Thoracic aorta (tissue), 2 donors: ENCODE measurements around the gene OTUD7B. TPM values are rescaled to one million over a fixed set of nuclear protein-coding genes. Genes with fewer than 3 reads are reported as not detected.

Experiments used
- ATAC-seq: fragments of 150-250 bp; one replicate; pipeline ENCODE4 v1.8.0; 2017; ENCODE audit warnings: low read depth; ENCODE audit not compliant: insufficient number of reproducible peaks, low FRiP score
- DNase-seq: peaks from one replicate; pipeline ENCODE4 v3.0.0-alpha.2; 2020; ENCODE audit warnings: low spot score
- H3K27ac ChIP-seq, 2 donors: fragments of 200-600 bp; sonication (generic); 1 replicate in 1 of 2; 2 replicates in 1 of 2; pipeline ENCODE4 v1.5.1; 2016; ENCODE audit warnings: mild to moderate bottlenecking in 2 of 2, moderate library complexity in 2 of 2
- H3K27me3 ChIP-seq: fragments of 200-600 bp; sonication (generic); replicated peaks from 2 replicates; pipeline ENCODE4 v1.6.0; 2016; ENCODE audit warnings: mild to moderate bottlenecking; ENCODE audit not compliant: insufficient read depth
- H3K36me3 ChIP-seq: fragments of 200-600 bp; sonication (generic); one replicate; pipeline ENCODE4 v1.5.1; 2016
- H3K4me1 ChIP-seq, 2 donors: fragments of 200-600 bp; sonication (generic); 1 replicate in 1 of 2; 2 replicates in 1 of 2; pipeline versions ENCODE4 v1.5.1 to v1.6.0; 2016; ENCODE audit warnings: low read depth in 2 of 2, mild to moderate bottlenecking in 1 of 2; ENCODE audit not compliant: control insufficient read depth in 1 of 2
- H3K4me3 ChIP-seq: fragments of 200-600 bp; sonication (generic); 2 replicates; pipeline ENCODE4 v1.5.1; 2016; ENCODE audit warnings: mild to moderate bottlenecking
- H3K9me3 ChIP-seq: fragments of 200-600 bp; sonication (generic); 2 replicates; pipeline ENCODE4 v1.5.1; 2016
- total RNA-seq, 2 donors: library from RNA; depleted of rRNA; stranded (reverse); fragments of >200 nt; gene quantifications; one replicate each; pipeline versions ENCODE4 v1.1.0 to v1.2.3, GENCODE V29; 2016
- TF ChIP-seq, protein P1 (sequence below): fragments of 200-600 bp; sonication (generic); IDR thresholded peaks from one replicate; pipeline ENCODE4 v1.5.1; 2019; ENCODE audit warnings: antibody characterized with exemption

OTUD7B gene
- total RNA-seq, 2 donors from 2014 or later, result 29.9 to 30.6 TPM

DNA sequence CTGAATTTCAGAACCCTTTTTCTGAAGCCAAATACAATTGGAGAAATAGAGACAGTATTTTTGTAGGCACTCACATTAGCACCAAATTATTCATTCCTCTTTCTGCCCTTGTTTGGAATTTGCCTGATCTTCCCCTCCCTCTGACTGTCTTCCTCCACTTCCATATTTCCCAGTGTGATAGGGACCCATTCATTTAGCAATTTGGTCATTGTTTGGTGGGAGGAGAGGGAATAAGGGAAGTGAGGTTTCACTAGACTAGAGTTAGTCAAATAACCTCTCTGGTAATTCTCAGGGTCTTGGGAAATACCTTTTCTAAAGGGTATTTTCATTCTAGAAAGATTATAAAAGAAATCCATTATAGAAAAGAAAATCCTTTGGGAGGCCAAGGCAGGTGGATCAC lies 42.9 kb downstream of the OTUD7B start:
- ATAC-seq, result no peak
- no peak overlapping the region for H3K27ac ChIP-seq
- no peak overlapping the region for H3K4me3 ChIP-seq
- peaks cover 0 to 21% of the 10 kb centered on the region in 2 donors for H3K4me1 ChIP-seq
- H3K9me3 ChIP-seq, result no peaks in the 10 kb centered on the region
- TF ChIP-seq, protein P1, sequence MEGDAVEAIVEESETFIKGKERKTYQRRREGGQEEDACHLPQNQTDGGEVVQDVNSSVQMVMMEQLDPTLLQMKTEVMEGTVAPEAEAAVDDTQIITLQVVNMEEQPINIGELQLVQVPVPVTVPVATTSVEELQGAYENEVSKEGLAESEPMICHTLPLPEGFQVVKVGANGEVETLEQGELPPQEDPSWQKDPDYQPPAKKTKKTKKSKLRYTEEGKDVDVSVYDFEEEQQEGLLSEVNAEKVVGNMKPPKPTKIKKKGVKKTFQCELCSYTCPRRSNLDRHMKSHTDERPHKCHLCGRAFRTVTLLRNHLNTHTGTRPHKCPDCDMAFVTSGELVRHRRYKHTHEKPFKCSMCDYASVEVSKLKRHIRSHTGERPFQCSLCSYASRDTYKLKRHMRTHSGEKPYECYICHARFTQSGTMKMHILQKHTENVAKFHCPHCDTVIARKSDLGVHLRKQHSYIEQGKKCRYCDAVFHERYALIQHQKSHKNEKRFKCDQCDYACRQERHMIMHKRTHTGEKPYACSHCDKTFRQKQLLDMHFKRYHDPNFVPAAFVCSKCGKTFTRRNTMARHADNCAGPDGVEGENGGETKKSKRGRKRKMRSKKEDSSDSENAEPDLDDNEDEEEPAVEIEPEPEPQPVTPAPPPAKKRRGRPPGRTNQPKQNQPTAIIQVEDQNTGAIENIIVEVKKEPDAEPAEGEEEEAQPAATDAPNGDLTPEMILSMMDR, result no peak
- no peak for DNase-seq
- H3K27me3 ChIP-seq, result no peaks in the 10 kb centered on the region
- H3K36me3 ChIP-seq, result peaks cover 26% of the 10 kb centered on the region

DNA sequence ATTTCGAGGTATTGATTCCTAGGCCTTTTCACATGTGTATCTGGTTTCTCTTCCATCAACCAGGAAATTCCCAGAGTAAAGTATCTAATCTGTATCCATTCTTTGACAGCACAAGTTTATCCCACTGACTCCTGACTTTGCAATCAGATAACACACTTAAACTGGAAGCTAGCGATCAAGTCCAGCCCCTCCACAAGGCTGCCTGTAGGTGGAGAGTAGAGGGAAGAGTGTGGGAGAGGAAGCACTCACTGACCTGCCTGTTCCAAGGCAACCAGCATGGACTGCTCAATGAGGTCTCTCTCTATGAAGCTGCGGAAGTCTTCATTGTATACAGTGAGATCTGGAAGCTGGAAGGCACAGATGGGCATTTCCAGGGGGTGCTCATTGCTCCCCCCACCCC lies 43.5 kb downstream of the OTUD7B start:
- Histone ChIP-seq H3K36me3 (peaks cover 23% of the 10 kb centered on the region), H3K4me3 (no peak overlapping the region), H3K27ac (no peak overlapping the region), H3K9me3 (no peaks in the 10 kb centered on the region), H3K4me1 (peaks cover 3 to 26% of the 10 kb centered on the region in 2 donors), H3K27me3 (no peaks in the 10 kb centered on the region)
- TF ChIP-seq, protein P1, result no peak
- ATAC-seq (no peak), DNase-seq (no peak)

DNA sequence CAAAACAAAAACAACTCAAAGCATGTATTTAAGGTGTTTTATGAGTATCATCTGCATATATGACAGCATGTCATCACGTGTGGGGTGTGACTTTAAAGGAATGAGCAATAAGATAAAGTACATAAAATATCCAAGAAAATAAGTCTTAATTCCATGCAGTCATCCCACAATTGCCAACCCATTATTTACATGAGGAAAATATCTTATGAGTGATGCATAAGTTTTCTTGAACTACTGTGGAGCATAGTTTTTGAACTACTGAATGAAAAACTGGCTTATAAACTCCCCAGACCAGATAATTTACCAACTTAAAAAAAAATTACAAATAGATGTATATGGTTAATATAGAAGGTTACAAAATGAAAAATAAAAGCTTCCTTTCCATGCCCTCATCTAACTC lies 44.1 kb downstream of the OTUD7B start:
- no peak for DNase-seq

DNA sequence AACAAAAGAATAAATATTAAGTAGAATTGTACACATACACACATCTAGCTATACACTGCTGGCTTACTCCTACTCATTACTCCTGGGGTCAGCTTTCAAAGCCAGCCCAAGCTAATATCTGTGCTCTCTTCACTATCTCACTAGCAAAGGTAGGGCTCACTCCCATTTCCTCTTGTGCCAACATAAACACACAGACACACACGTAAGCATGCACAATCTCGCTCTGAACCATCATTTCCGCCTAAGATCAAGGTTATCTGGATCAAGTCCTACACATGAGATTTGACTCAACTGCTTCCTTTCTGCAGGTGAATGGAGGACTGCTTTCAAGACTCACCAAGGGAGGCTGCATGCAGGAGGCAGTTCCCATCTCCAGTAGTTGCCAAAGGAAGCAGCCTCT lies 45.1 kb downstream of the OTUD7B start:
- H3K36me3 ChIP-seq, result peaks cover 17% of the 10 kb centered on the region
- TF ChIP-seq, protein P1, result no peak
- H3K4me1 ChIP-seq, result peaks cover 3 to 26% of the 10 kb centered on the region in 2 donors
- no peak overlapping the region for H3K4me3 ChIP-seq
- DNase-seq (no peak), ATAC-seq (no peak)
- H3K27ac ChIP-seq, result no peak overlapping the region
- H3K9me3 ChIP-seq, result no peaks in the 10 kb centered on the region
- no peaks in the 10 kb centered on the region for H3K27me3 ChIP-seq

More for the DNA sequence above, 44.1 kb downstream of the OTUD7B start:
- Histone ChIP-seq H3K4me1 (peaks cover 3 to 26% of the 10 kb centered on the region in 2 donors), H3K27ac (no peak overlapping the region), H3K4me3 (no peak overlapping the region), H3K36me3 (peaks cover 20% of the 10 kb centered on the region), H3K9me3 (no peaks in the 10 kb centered on the region), H3K27me3 (no peaks in the 10 kb centered on the region)
- TF ChIP-seq, protein P1, result no peak
- ATAC-seq, result no peak

DNA sequence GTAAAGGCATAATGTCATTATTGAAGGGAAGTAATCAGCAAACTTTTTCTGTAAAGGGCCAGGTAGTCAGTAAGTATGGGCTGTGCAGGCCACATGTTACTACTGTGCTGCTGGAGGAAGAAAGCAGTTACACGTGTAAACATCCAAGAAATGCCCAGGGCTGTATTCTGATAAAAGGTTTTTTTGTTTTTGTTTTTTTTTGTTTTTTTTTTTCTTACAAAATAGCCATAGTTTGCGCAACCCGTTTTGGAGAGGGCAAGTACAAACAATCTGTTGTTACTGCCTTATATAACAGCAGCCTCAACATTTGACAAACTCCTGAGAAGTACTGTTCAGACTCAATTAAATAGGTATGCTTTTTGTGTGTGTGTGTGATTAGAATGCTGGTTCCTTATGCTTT lies 47.2 kb downstream of the OTUD7B start:
- Histone ChIP-seq H3K36me3 (peaks cover 16% of the 10 kb centered on the region), H3K9me3 (no peaks in the 10 kb centered on the region), H3K27ac (peak overlapping the region; percentile 4 to 41), H3K4me3 (no peak overlapping the region), H3K4me1 (peaks cover 3 to 26% of the 10 kb centered on the region in 2 donors), H3K27me3 (no peaks in the 10 kb centered on the region)
- DNase-seq (no peak), ATAC-seq (no peak)
- TF ChIP-seq, protein P1, result no peak
